Common myeloid progenitor, CD34-positive (primary cell): ENCODE data around the gene MTERF1.

Source experiments
- CTCF ChIA-PET: fragments of 350-600 bp; sonication (Branson Sonifier 250); formaldehyde crosslinking; loops from one replicate; lab custom pipeline; 2021; ENCODE audit warnings: antibody characterized with exemption; lab: Charles Lee
- POLR2A ChIA-PET: fragments of 350-600 bp; sonication (Branson Sonifier 250); formaldehyde crosslinking; loops from one replicate; lab custom pipeline; 2021; ENCODE audit warnings: antibody characterized with exemption; lab: Charles Lee
- DNase-seq, 3 donors: peaks; one replicate each; pipeline versions ENCODE4 v3.0.0 to v3.0.0-alpha.2; 2013
- H3K27ac ChIP-seq, 2 experiments: 1 replicate in 1 of 2; 2 replicates in 1 of 2; pipeline ENCODE4 v1.7.0; 2013; ENCODE audit warnings: inconsistent platforms in 2 of 2, low read length in 2 of 2, mild to moderate bottlenecking in 2 of 2, low read depth in 1 of 2, moderate library complexity in 1 of 2; ENCODE audit not compliant: severe bottlenecking in 2 of 2, insufficient read depth in 1 of 2, poor library complexity in 1 of 2
- H3K27me3 ChIP-seq, 5 experiments: replicated peaks in 2 of 5; 1 replicate in 3 of 5; 2 replicates in 2 of 5; pipeline versions ENCODE4 v1.6.1 to v1.7.0; 2013; ENCODE audit warnings: low read length in 4 of 5, mild to moderate bottlenecking in 2 of 5, moderate library complexity in 2 of 5, inconsistent platforms in 1 of 5; ENCODE audit not compliant: insufficient read depth in 5 of 5, control insufficient read depth in 4 of 5
- H3K36me3 ChIP-seq, 4 experiments: 1 replicate in 2 of 4; 2 replicates in 2 of 4; pipeline versions ENCODE4 v1.6.1 to v1.7.0; 2013; ENCODE audit warnings: low read length in 3 of 4, control low read depth in 1 of 4, mild to moderate bottlenecking in 1 of 4; ENCODE audit not compliant: control insufficient read depth in 4 of 4, insufficient read depth in 4 of 4
- H3K4me1 ChIP-seq, 4 experiments: 1 replicate in 3 of 4; 2 replicates in 1 of 4; pipeline versions ENCODE4 v1.6.1 to v1.7.1; 2013; ENCODE audit warnings: low read length in 3 of 4, mild to moderate bottlenecking in 3 of 4, control low read depth in 1 of 4, inconsistent platforms in 1 of 4, moderate library complexity in 1 of 4; ENCODE audit not compliant: control insufficient read depth in 4 of 4, insufficient read depth in 4 of 4; ENCODE audit errors: control extremely low read depth in 1 of 4
- H3K4me3 ChIP-seq, 7 experiments: 1 replicate in 4 of 7; 2 replicates in 3 of 7; pipeline versions ENCODE4 v1.5.1 to v1.7.0; 2013; ENCODE audit warnings: mild to moderate bottlenecking in 7 of 7, low read length in 6 of 7, moderate library complexity in 6 of 7, inconsistent platforms in 2 of 7, low read depth in 2 of 7, control low read depth in 1 of 7; ENCODE audit not compliant: insufficient read depth in 4 of 7, control insufficient read depth in 1 of 7; ENCODE audit errors: extremely low read depth in 1 of 7
- H3K9me3 ChIP-seq, 5 experiments: 1 replicate in 4 of 5; 2 replicates in 1 of 5; pipeline versions ENCODE4 v1.6.1 to v1.7.1; 2013; ENCODE audit warnings: low read length in 4 of 5, mild to moderate bottlenecking in 2 of 5, inconsistent platforms in 1 of 5, low read depth in 1 of 5, moderate library complexity in 1 of 5; ENCODE audit not compliant: control insufficient read depth in 4 of 5, insufficient read depth in 2 of 5; ENCODE audit errors: control extremely low read depth in 1 of 5
- whole genome bisulfite sequencing: methylation state at CpG from one replicate; pipeline ENCODE4 v1.1.5; 2013; ENCODE audit not compliant: insufficient coverage; 5-methylcytosine and 5-hydroxymethylcytosine counted together

The MTERF1 gene

GRCh38 chr7:91835091-91835825 lies 45.2 kb downstream of the MTERF1 start:
- no peak for DNase-seq
- Histone ChIP-seq H3K27me3 (no peaks in the 10 kb centered on the region), H3K9me3 (no peaks in the 10 kb centered on the region), H3K4me1 (peaks cover 0 to 11% (median 2%) of the 10 kb centered on the region in 4 experiments), H3K4me3 (no peak overlapping the region), H3K27ac (no peak overlapping the region), H3K36me3 (no peaks in the 10 kb centered on the region)
- WGBS = no CpG with 5 or more reads among the region's 2 CpGs
- ChIA-PET CTCF (no interaction called here), POLR2A (no interaction called here)

GRCh38 chr7:91832493-91833045 lies 47.9 kb downstream of the MTERF1 start:
- Histone ChIP-seq H3K36me3 (no peaks in the 10 kb centered on the region), H3K27me3 (no peaks in the 10 kb centered on the region), H3K4me3 (no peak overlapping the region), H3K9me3 (no peaks in the 10 kb centered on the region), H3K27ac (no peak overlapping the region), H3K4me1 (peaks cover 0 to 7% (median 2%) of the 10 kb centered on the region in 4 experiments)
- DNase-seq = no peak
- ChIA-PET CTCF (interaction anchor here (0.5 to 2.0 kb wide), 4 partner anchors 17 to 669 kb away, joined by 3 to 5 read pairs (median 4); no protein-coding TSS in a partner anchor), POLR2A (no interaction called here)
- WGBS = 87% methylated on average over 3 of the region's 7 CpGs

- ChIA-PET CTCF (interaction anchor here (0.9 kb wide), 1 partner anchor 10 kb away, joined by 3 read pairs; no protein-coding TSS in a partner anchor), POLR2A (no interaction called here)
- H3K27me3 ChIP-seq = no peaks in the 10 kb centered on the region
Observed at GRCh38 chr7:91827169-91827568, 53.3 kb downstream of the MTERF1 start.

GRCh38 chr7:91826377-91826776 lies 54.1 kb downstream of the MTERF1 start:
- Histone ChIP-seq H3K9me3 (peaks cover 0 to 2% (median 0%) of the 10 kb centered on the region in 5 experiments), H3K27ac (no peak overlapping the region), H3K36me3 (peaks cover 0 to 2% (median 0%) of the 10 kb centered on the region in 4 experiments), H3K27me3 (no peaks in the 10 kb centered on the region), H3K4me3 (no peak overlapping the region), H3K4me1 (no peaks in the 10 kb centered on the region)
- ChIA-PET CTCF (no interaction called here), POLR2A (no interaction called here)
- no peak for DNase-seq
- 100% methylated on average over 1 of the region's 1 CpG for WGBS

More at GRCh38 chr7:91827169-91827568, 53.3 kb downstream of the MTERF1 start:
- no peak for DNase-seq
- no CpG with 5 or more reads among the region's 2 CpGs for WGBS
- Histone ChIP-seq H3K4me3 (no peak overlapping the region), H3K4me1 (no peaks in the 10 kb centered on the region), H3K9me3 (peaks cover 0 to 1% (median 0%) of the 10 kb centered on the region in 5 experiments), H3K27ac (no peak overlapping the region), H3K36me3 (peaks cover 0 to 2% (median 0%) of the 10 kb centered on the region in 4 experiments)

GRCh38 chr7:91824201-91824600 lies 56.3 kb downstream of the MTERF1 start:
- no peak overlapping the region for H3K27ac ChIP-seq
- POLR2A ChIA-PET = no interaction called here
- no peaks in the 10 kb centered on the region for H3K27me3 ChIP-seq
- no peaks in the 10 kb centered on the region for H3K4me1 ChIP-seq
- CTCF ChIA-PET = no interaction called here
- no peak overlapping the region for H3K4me3 ChIP-seq
- no peak for DNase-seq
- peaks cover 0 to 2% (median 0%) of the 10 kb centered on the region in 4 experiments for H3K36me3 ChIP-seq
- H3K9me3 ChIP-seq = peaks cover 0 to 6% (median 0%) of the 10 kb centered on the region in 5 experiments
